KOPT-K1 (cell line): ENCODE results near the gene LCORL.

Source experiments
- H3K27ac ChIP-seq: fragments of 200-600 bp; sonication (generic); 2 replicates; pipeline ENCODE4 v1.5.1; 2016; ENCODE audit warnings: antibody characterized with exemption, mild to moderate bottlenecking, low read depth, low read length; ENCODE audit not compliant: poor library complexity, severe bottlenecking
- H3K36me3 ChIP-seq: fragments of 200-600 bp; sonication (generic); 2 replicates; pipeline ENCODE4 v1.5.1; 2017; ENCODE audit warnings: antibody characterized with exemption, mild to moderate bottlenecking, low read length, moderate library complexity; ENCODE audit not compliant: insufficient read depth
- H3K9me3 ChIP-seq: fragments of 200-600 bp; sonication (generic); 2 replicates; pipeline ENCODE4 v1.5.1; 2017; ENCODE audit warnings: antibody characterized with exemption, low read length, mild to moderate bottlenecking; ENCODE audit not compliant: insufficient read depth, poor library complexity, severe bottlenecking

Gene LCORL

DNA sequence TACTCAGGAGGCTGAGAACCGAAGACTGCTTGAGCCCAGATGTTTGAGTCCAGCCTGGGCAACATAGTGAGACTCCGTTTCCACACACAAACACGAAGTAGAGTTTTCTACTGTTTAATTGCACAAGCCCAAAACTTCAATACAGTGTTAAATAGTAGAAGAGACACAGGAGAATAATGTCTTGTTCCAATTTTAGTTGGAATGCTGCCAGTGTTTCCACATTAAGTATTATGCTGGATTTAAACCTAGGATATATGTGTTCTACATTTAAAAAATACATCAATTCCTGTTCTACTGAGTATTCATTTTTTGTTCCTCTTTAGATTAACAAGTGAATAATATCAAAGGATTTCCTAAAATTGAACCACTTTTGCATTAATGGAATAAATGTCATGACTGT is 91.3 kb downstream of the LCORL start:
- no peaks in the 10 kb centered on the region; the same call in 1 of the 2 replicates for H3K36me3 ChIP-seq
- H3K9me3 ChIP-seq = peaks cover 15% of the 10 kb centered on the region
- H3K27ac ChIP-seq = no peak overlapping the region

DNA sequence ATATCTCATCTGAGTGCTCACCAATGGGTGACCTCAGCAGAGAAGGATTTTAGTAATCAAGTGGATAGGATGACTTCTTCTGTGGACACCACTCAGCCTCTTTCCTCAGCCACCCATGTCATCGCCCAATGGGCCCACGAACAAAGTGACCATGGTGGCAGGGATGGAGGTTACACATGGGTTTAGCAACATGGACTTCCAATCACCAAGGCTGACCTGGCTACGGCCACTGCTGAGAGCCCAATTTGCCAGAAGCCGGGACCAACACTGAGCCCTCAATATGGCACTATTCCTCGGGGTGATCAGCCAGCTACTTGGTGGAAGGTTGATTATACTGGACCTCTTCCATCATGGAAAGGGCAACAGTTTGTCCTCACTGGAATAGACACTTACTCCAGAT is 97.4 kb downstream of the LCORL start:
- peaks cover 5% of the 10 kb centered on the region for H3K9me3 ChIP-seq
- no peaks in the 10 kb centered on the region; the same call in 1 of the 2 replicates for H3K36me3 ChIP-seq

DNA sequence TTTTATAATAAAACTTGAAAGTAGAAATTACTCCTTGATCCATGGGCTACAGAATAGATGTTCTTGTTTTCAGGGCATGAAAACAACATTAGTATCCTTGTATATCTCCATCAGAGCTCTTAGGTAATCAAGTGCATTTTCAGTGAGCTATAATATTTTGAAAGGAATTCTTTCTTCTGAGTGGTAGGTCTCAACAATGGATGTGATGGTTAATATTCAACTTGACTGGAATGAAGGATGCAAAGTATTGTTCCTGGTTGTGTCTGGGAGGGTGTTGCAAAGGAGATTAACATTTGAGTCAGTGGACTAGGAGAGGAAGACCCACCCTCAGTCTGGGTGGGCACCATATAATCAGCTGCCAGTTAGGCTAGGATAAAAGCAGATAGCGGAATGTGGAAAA is 100.1 kb downstream of the LCORL start:
- Histone ChIP-seq H3K9me3 (no peaks in the 10 kb centered on the region), H3K36me3 (no peaks in the 10 kb centered on the region; the same call in 1 of the 2 replicates)

More for the DNA sequence above, 97.4 kb downstream of the LCORL start:
- H3K27ac ChIP-seq = no peak overlapping the region

DNA sequence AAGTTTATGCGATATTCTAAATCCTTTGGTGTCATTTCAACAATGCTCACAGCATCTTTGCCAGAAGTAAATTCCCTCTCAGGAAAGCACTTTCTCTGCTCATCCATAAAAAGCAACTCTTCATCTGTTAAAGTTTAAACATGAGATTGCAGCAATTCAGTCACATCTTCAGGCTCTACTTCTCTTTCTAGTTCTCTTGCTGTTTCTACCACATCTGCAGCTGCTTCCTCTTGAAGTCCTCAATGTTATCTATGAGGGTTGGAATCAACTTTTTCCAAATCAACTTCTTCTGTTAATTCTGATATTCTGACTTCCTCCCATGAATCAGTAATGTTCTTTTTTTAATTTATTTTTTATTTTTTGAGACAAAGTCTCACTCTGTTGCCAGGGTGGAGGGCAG is 100.9 kb downstream of the LCORL start:
- no peak overlapping the region for H3K27ac ChIP-seq
- no peaks in the 10 kb centered on the region for H3K9me3 ChIP-seq
- H3K36me3 ChIP-seq = no peaks in the 10 kb centered on the region; the same call in 1 of the 2 replicates

More for the DNA sequence above, 100.1 kb downstream of the LCORL start:
- H3K27ac ChIP-seq = no peak overlapping the region

DNA sequence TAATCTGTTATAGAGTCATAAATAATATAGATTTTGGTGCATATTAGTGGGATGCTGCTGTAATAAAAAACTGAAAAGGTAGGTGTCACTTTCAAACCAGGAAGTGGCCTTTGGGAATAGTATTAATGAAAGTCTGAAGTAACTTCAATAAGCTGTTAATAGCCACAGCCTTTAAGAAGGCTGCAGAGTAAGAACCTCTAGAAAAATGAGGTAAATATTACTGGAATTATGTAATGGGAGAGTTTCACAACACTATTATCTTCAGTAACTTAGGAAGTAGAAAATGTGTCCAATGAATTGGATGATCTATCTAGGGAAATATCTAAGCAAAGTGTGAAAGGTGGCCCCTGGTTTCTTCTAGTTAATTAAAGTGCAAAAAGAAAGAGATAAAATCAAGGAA is 106.1 kb downstream of the LCORL start:
- no peaks in the 10 kb centered on the region for H3K9me3 ChIP-seq
- peaks cover 15% of the 10 kb centered on the region; the same call in 1 of the 2 replicates for H3K36me3 ChIP-seq
- H3K27ac ChIP-seq = no peak overlapping the region

DNA sequence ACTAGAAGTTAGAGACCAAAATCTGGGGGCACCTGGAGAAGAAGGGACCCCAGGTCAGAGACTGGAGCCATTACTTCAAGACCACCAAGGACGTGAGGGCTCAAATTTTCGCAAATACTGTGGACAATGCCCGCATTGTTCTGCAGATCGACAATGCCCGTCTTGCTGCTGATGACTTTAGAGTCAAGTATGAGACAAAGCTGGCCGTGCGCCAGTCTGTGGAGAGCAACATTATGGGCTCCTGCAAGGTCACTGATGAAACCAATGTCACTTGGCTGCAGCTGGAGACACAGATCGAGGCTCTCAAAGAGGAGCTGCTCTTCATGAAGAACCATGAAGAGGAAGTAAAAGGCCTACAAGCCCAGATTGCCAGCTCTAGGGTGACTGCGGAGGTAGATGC is 109.5 kb downstream of the LCORL start:
- Histone ChIP-seq H3K27ac (no peak overlapping the region), H3K36me3 (peaks cover 15% of the 10 kb centered on the region; the same call in 1 of the 2 replicates), H3K9me3 (no peaks in the 10 kb centered on the region)

DNA sequence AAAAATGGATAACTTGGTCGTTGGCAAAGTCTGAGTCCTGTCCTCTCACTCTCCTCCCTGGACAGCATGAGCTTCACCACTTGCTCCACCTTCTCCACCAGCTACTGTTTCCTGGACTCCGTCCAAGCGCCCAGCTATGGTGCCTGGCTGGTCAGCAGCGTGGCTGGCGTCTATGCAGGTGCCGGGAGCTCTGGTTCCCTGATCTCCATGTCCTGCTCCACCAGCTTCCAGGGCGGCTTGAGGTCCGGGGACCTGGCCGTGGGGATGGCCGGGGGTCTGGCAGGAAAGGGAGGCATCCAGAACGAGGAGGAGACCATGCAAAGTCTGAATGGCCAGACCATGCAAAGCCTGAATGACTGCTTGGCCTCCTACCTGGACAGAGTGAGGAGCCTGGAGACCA is 109.9 kb downstream of the LCORL start:
- no peaks in the 10 kb centered on the region for H3K9me3 ChIP-seq
- no peak overlapping the region for H3K27ac ChIP-seq
- H3K36me3 ChIP-seq = peaks cover 15% of the 10 kb centered on the region; the same call in 1 of the 2 replicates

DNA sequence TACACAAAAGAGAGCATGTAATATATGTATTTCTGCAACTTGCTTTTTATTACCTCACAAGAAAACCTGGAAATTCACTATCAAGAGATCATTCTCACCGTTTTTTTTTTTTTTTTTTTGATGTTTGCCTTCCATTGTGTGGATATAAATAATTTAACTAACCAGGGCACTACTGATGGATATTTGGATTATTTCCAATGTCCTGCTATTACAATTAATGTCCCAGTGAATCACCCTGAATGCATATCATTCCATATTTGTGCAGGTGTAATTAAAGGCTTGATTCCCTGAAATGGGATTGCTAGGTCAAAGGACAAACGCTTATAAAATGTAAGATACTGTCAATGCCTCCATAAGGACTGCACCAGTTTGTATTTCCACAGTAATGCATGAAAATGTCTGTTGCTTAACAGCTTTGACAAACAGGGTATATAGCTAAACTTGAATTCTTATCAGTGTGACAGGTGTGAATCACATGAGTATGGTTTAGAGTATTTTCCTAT is 123.0 kb downstream of the LCORL start:
- H3K9me3 ChIP-seq = no peaks in the 10 kb centered on the region
- no peak overlapping the region for H3K27ac ChIP-seq
- H3K36me3 ChIP-seq = peaks cover 11% of the 10 kb centered on the region; the same call in 1 of the 2 replicates

DNA sequence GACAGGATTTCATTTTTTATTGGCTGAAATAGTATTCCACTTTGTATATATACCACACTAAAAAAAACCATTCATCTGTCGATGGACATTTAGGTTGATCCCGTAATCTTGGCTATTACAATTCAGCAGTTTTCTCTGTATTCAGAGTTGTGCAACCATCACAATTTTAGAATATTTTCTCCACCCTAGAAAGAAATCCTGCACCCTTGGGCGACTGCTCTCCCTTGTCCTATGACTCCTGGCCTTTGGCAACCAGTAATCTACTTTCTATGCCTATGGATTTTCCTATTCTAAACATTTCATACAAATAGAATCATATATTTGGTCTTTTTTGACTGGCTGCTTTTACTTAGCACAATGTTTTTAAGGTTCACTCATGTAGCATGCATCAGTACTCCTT is 126.1 kb downstream of the LCORL start:
- peaks cover 11% of the 10 kb centered on the region; the same call in 1 of the 2 replicates for H3K36me3 ChIP-seq
- H3K9me3 ChIP-seq = no peaks in the 10 kb centered on the region
- no peak overlapping the region for H3K27ac ChIP-seq

DNA sequence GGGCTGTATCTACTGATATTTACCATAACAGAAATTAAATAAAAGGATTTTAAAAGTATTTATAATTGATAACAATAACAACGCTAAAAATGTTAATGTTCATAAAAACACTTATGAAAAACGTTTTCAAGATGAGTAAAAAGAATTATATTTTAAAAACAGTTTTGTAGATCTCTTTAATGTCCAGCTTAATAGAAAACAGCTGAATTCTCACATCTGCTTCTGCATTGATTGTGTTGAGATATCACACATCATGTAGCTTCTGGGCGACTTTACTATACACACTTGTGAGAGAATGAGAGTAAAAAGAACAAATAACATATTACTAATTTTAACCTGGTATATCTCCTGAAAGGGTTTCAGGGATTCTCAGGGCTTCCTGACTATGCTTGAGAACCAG is 127.1 kb downstream of the LCORL start:
- H3K9me3 ChIP-seq = no peaks in the 10 kb centered on the region
- H3K36me3 ChIP-seq = peaks cover 9% of the 10 kb centered on the region; the same call in 1 of the 2 replicates
- H3K27ac ChIP-seq = no peak overlapping the region

DNA sequence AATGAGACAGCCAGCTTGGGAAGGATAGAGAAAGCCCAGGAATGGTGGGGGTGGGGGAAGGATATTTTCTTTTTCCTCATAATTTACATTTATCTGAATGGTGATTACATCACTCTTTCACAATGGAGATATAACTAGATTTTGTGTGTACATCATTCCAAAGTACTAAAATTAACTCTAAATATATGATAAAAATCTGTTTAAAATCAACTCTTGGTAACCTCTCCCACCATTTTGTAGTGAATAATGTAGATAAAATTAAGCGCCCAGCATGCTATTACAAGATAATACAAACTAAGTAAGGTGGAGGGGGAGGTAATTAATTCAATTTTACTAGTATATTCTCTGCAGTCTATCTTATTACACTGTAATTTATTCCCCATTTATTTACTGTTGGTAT is 131.9 kb downstream of the LCORL start:
- Histone ChIP-seq H3K27ac (no peak overlapping the region), H3K36me3 (peaks cover 3% of the 10 kb centered on the region; the same call in 1 of the 2 replicates), H3K9me3 (no peaks in the 10 kb centered on the region)

DNA sequence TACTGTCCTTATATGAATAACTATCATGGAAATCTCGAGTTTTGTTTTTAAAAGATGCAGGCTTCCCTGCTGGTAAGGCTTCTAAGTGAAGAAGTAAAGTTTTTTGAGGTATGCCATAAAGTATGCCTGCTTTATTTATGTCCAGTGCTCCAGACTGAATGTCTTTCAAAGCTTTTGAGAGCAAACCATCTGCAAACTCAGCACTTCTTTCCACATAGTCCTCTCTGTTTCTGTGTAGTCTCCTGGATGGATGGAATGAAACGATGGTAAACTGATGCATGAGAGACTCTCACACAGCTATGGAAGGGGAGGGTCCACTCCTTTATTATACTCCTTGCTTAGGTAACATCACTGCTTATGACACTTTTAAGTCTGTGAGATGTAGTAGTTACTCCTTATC is 137.0 kb downstream of the LCORL start:
- Histone ChIP-seq H3K9me3 (no peaks in the 10 kb centered on the region), H3K27ac (no peak overlapping the region), H3K36me3 (peaks cover 16% of the 10 kb centered on the region; the same call in 1 of the 2 replicates)

DNA sequence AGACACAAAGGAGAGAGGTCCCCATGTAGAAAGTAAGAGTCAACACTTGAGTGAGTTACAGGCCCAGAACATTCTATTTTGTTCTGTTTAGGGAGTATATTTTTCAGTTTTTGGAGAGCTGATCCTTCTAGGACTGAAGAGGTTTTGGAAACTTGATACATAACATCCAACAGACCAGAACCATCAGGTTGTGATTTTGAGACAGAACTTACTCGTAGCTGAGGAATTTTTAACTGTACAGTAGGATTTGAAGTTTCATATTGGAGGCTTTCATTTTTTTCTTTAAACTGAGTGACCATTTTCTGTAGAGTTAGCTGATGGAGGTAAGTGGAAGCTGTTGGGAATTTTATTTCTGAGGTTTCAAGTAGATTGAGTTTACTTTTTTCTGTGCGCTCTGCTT is 137.5 kb downstream of the LCORL start:
- Histone ChIP-seq H3K36me3 (peaks cover 16% of the 10 kb centered on the region; the same call in 1 of the 2 replicates), H3K9me3 (no peaks in the 10 kb centered on the region), H3K27ac (no peak overlapping the region)

DNA sequence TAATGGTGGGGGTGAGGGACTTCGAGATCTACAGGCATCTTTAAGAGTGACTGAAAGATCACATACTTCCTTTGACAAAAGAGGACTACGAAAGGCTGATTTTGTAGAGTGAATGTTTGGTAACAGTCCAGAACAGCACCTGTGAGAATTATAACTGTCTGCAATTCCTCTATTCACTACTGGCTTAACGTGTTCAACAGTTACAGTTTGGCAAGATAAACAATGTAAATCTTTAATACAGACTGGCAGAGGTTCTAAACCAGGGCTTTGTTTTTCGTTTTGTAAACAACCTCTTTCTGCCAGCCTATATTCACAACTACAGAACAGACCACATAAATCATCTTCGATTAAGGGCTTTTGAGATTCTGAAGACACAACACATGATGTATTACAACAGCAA is 143.9 kb downstream of the LCORL start:
- Histone ChIP-seq H3K9me3 (no peaks in the 10 kb centered on the region), H3K36me3 (no peaks in the 10 kb centered on the region), H3K27ac (no peak overlapping the region)

DNA sequence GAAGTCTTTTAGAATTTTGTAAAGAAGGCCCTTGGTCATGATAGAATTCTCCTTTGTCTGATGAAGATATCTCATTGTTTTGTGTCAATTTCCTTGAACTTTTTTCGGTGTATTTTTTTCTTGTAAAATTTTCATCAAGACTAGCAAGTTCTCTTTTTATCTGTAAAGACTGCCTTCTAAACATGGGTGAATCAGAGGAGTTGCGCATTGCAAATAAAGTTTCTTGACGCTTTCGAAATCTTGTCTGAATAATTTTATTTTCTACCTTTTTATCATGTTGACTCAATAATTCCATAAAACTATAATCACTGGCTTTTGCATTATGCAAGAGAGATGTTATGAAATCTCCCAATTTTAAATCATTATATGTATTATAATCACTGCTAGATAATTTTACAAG is 144.6 kb downstream of the LCORL start:
- H3K9me3 ChIP-seq = no peaks in the 10 kb centered on the region
- no peaks in the 10 kb centered on the region for H3K36me3 ChIP-seq

DNA sequence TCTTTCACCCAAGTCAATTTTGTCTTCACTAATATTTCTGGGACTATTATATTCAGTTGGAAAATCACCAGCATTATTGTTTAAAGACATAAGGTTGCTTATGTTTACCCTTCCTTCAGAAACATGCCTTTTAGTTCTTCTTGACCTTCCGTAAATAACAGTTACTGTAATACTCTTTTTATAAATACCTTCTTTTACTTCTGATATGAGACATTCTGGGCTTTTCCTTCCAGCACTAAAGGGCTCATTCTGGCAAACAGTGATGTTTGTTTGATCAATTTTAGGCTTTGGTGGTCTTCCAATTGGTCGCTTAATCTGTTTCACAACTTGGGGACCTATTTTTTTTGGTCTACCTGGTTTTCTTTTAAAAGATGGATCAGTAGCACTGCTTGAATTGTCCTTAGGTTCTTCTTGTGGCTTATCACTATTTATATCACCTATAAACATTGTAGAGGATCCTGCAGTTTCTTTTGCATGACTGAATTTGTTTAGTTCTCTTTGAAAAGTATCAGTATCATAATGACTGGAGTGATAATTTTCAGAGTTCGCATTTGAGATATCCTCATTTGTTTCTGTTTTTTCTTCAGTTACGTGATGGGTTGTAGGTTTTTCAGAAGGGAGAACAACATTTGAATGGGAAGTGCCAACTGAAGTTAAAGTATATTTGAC is 146.0 kb downstream of the LCORL start:
- Histone ChIP-seq H3K27ac (no peak overlapping the region), H3K36me3 (no peaks in the 10 kb centered on the region), H3K9me3 (no peaks in the 10 kb centered on the region)

More for the DNA sequence above, 144.6 kb downstream of the LCORL start:
- H3K27ac ChIP-seq = no peak overlapping the region
